HG02981 (cell line): ENCODE measurements around the gene PARVB.

Source experiments
- ATAC-seq: cut with Tn5 transposase; IDR thresholded peaks from one replicate; pipeline ENCODE4 v1.9.1; 2021; ENCODE audit warnings: mild to moderate bottlenecking, moderate library complexity; ENCODE audit not compliant: unreplicated experiment

The PARVB gene

DNA sequence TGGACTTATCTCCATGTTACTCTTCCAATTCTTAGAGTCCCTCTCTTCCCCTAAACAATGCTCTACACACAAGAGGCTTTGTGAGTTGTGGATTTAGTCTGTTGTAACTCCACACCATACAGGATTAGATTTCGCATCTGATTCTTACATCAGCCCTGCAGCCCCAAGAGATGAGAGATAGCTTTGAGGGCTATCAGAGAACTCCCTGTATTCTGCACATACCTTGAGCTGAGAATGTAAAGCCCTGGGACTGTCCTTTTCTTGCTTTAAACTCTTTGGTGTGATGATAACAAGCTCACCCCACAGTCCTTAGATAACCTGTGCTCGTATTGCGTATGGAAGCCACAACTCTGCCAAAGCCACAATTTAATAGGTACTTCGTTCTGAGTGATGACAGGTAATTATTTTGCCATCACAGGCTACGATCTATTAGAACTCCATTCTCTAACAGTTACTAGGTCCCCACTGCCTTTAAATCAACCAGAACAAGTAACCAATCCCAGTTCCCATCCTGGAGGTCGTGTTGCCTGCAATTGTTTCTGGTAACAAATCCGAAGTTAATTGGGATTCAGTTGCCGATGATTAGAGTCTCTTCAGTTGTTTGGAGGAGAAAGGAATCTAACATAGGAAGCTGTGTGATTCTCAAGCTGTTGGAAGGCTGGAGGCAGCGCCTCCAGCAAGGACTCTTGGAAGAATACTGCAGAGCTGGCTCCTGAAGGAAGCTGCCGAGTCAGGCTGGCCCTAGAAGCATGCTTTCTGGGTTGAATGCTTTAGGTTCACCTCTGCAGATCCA lies 155.3 kb downstream of the PARVB start:
- ATAC-seq = no peak

DNA sequence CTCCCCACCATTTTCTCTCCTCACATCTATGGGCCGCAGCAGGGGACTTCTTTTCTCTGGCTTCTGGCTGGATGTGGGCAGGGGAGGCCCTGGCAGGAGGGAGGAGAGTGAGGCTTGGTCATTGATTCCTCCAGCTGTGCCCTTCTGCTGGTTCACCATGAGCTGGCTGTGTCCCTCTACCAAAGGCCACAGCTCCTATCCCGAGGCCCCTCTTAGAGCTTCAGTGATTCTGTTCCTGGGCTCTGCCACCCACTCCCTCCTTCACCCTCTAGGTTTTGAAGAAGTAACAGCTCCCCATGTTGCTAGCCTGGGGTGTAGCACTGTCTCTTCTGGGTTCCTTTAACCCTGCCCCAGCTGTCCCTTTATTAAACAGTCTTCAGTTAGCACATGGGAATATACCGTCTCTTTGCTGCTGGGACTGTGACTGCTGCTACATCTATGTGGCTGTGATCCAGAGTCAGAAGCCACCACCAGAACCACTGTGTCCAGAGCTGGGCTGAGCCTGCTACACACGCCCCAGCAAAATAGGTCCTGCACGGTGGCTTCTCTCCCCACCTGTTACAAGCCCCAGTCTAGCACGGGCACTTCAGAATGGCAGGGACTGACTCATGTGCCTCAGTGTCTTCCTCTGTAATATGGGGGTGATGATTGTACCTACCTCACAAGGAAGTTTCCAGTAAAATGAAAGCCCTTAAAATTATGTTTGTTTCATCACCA lies 156.0 kb downstream of the PARVB start:
- no peak for ATAC-seq

DNA sequence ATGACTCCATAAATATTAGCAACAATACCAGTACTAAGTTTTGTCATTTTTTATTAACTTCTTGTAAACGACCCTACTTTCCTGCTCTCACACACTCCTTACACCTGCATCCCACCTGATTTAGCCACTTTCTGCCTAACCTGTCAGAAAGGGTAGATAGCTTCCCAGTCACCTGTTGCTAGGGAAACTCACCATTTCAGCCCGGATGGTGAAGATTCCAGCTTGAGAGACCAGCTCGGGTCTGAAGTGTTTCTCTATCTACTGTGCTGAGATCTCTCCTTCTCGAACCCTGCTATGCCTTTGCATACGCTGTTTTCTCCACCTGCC lies 156.6 kb downstream of the PARVB start, which contains the start of gene PARVG:
Gene PARVG, plus strand, starts transcription at position 220 of the 327 bp plus-strand sequence. CDS start 2,405 bp downstream, outside the sequence.
- ATAC-seq = no peak

DNA sequence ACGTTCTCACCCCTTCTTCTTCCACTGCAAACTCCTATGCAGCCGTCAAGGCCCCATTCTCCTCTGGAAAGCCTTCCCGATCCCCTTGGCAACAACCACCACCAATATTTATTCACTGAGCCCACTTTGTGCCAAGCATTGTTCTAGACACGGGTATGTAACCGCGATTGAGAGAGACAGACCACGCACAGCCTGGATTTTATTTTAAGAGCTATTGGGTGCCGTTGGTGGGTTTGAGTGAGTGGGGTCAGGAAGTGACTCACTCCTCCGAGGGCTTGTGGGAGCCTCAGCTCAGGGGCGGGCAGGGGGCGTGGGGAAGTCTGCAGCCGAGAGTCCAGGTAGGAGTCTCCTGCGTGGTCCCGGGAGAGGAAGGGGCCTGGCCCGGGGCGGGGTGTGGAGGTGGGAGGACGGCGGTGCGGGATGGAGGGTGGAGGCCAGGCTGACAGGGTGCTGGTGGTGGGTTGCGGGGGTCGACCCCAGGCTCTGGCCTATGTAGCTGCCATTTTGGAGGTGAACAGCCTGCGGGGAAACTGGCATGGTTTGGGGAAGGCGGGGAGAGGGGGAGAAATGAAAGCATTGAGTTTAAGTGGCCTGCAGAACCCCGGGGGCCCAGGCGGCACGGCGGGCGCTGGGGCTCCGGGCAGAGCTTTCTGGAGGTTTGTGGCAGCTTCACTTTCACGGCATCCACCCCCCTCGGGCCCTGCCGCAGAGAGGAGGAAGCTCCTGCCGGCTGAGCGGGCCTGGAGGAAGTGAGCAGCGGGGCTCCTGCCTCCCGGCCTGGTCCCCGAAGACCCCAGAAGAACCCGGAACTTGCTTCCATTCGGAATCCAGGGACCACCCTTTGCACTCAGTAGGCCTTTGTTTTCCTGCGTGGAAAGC lies 157.2 kb downstream of the PARVB start:
- no peak for ATAC-seq

DNA sequence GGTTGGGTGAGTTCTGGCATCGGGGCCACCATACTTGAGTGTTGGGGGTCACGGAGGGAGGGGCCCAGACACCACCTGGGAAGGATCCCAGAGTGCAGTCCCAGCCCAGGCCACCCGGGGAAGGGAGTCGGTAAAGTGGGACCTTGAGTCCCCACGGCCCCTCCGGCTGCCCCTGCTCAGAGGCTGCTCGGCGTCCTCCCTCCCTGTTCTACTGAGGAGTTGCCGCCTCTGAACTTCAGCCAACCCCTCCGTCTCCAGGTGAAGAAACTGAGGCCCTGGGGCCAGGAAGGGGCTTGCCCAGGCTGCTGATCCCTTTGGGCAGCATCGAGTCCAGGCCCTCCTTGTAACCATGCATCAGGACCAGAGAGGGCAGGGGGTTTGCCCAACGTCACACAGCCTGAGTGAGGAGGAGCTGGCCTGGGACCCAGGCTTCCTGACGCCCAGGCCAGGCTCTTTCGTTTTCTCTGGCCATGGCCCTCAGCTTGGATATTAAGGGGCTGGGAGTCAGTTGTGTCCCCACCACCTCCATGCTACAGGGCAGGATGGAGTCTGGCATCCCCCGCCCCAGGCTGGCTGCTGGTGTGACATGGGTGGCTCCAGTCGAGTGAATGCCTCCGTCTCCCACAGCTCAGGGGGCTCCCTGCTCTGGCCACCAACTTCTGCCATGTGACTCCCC lies 157.9 kb downstream of the PARVB start:
- ATAC-seq = no peak

DNA sequence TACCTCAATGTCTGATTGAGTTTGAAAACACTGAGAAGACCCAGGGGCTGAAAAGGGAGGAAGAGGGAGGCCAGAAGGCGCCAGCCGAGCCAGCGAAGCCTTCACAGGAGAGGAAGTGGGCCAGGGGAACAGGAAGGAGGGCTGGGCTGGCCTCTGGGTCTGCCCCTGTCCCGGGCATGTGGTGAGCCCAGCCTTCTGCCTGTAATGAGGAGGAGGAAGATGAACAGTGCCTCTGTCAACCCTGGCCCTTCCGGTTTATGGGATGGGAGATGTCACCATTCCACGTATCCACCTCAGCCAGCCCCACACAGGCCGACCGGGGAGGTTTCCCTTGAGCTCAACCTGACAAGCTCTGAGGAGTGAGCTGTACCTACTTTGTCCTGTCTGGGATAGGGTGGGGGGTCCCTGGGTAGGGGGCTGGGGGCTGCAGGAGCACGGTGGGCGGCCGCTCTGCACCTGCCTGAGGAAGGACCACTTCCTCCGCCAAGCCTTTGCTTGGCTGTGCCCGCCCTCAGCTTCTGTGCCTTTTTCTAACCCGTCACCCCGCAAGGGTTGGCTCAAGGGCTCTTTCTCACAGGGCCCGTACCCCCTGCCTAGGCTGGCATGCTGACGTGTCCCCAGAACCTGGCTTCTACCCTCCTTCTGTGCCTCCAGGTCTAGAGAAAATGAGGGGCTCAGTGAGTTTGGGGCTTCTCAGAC lies 158.6 kb downstream of the PARVB start:
- ATAC-seq = no peak

DNA sequence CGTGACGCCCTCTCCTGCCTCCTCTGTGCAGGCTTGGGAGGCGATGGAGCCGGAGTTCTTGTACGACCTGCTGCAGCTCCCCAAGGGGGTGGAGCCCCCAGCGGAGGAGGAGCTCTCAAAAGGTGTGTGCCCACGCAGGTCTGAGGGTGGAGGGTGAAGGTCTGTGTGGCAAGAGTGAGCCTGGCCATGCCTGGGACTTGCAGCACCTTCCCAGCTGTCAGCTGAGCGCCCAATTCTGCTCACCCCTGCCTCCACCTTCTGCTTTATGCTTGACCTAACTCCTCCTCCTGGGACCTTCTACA lies 159.1 kb downstream of the PARVB start:
- ATAC-seq = no peak

DNA sequence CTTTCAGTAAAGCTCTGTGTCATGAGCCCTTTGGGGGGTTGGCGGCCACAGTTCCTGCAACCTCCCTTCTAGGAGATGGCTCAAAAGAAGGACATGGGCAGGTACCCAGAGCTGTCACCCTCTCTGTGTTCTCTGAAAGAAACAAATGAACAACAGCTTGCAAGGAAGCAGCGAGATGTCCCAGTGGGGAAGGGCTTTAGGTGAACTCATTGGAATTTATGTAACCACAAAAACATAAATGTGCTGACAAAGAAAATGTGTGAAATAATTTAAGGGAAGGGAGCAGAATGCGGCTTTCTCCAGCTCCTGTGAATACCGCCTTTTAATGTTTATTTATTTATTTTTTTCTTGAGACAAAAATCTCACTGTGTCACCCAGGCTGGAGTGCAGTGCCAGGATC lies 159.9 kb downstream of the PARVB start:
- no peak for ATAC-seq

DNA sequence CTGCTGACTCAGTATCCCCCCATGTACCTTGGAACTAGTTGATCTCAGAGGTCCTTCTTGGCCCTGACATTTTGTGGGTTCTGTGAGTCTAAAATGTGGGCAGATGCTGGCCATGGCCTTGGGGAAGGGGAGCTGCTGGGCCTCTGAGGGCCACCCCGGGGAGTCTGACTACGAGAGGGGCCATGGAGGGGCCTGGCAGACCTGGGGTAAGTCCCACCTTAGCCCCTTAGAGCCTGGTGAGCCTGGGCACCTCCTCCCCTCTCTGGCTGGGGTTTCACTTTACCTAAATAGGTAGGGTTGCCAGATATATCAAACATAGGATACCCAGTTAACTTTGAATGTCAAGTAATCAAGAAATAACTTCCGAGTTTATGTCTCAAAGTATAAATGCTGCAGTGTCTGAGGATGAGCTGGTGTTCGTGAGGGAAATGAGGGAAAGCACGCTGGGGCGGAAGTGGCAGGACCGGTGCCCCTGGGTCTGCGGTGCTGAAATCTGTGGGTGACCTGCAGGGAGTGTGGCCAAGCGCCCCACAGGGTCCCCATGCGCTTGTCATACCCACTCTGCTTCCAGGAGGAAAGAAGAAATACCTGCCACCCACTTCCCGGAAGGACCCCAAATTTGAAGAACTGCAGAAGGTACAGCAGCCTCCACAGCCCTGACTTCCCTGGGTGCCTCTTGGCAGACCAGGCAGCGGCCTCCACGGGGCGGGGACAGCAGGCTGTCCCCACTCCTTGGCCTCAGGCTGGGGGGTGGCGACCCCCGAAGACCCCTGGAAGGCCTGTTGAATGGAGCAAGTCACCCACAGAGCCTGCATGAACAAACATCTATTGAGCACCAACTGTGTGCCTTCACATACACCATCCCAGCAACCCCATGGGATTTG lies 161.4 kb downstream of the PARVB start:
- ATAC-seq = no peak

DNA sequence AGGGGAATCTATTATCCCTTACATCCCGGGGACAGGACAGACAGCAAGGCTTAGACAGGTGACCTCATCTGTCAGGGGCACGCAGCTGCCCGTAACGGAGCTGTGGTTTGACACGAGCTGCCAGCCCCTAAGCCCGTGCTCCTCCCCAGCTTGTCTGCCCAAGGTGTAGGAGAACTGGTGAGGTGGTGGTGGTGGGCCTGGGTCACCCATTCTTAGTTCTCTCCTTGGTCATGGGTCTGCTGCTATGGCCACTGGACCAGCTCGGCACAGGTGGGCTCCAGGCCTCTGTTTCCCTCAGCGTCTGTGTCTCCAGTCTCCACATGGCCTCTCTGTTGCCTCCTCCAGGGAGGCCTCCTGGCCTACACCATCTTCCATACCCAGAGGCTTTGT lies 162.0 kb downstream of the PARVB start:
- no peak for ATAC-seq

DNA sequence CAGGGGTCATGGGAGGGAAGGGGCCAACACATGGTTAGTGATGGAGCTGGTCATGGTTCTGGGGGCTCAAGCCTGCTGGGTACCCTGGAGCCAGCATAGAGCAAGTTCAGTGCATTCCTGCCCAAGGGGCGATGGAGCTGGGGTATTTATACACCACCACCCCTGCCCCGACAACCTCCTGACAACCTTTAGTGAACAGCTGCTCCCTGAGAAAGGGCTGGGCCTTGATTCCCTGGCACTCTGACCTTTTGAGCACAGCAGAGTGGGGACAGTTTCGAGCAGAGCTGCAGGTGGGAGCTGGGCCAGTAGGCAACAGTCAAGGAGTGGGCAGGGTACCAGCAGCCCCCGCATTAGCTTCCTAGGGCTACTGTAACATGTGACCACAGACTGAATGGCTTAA lies 162.6 kb downstream of the PARVB start:
- ATAC-seq = no peak

DNA sequence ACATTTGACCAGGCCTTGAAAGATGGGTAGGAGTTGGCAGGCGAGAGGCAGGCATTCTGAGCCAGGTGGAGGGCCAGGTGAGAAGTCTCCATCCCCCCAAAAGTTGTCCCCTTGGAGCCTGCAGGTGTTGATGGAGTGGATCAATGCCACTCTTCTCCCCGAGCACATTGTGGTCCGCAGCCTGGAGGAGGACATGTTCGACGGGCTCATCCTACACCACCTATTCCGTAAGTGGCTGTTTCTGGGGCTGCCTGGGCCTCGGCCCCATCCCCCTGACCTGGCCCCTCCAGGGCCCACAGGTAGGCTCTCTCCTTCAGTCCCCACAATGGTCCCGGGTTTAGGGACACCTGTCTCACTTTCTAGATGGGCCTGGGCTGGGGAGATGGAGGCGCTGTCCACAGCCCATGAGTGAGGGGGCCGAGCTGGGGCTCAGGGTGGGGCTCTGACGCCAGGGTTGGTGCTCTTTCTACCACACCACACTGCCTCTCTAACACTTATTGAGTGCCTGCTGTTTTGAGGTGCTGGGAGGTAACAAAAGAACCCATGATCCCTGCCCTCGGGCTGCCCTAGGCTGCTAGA lies 163.6 kb downstream of the PARVB start:
- ATAC-seq = no peak

DNA sequence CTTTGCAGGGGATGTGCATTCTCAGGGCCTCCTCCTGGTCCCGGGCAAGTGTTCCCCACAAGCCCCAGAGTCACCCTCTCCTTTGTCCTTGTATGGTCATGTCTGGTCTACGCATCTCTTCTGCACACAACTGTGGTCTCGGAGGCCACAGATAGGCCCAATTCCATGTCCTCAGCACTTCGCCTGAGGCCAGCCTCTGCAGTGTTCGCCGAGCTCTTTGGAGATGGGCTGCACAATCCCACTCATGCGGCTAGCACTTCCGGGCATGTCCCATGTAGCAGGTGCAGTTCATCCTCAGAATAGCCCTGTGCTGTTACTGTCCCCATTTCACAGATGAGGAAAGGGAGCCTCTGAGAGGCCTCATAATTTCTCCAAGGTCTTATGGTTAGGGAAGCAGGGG lies 164.2 kb downstream of the PARVB start:
- ATAC-seq = no peak

DNA sequence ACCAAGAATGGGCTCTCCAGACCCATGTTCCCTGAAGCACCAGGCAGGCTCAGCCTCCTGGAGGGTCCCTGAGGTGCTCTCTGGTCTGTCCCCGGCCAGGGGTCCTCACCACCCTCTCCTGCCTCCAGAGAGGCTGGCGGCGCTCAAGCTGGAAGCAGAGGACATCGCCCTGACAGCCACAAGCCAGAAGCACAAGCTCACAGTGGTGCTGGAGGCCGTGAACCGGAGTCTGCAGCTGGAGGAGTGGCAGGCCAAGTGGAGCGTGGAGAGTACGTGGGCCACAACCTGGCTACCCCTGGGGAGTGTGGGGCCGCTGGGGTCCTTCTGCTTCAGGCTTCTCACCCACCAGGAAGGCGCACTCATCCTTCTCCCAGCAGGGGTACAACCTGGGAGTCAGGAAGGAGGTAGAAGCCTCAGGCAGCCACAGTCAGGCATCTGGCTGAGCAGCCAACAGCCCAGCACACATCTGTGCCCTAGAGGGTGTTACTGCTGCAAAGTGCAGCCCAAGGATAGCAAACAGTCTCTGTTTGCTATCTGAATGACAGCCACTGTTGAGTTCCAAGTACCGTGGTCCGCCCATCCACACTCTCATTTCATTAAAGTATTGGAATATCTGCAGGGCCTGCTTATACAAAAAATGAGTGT lies 165.0 kb downstream of the PARVB start:
- no peak for ATAC-seq

DNA sequence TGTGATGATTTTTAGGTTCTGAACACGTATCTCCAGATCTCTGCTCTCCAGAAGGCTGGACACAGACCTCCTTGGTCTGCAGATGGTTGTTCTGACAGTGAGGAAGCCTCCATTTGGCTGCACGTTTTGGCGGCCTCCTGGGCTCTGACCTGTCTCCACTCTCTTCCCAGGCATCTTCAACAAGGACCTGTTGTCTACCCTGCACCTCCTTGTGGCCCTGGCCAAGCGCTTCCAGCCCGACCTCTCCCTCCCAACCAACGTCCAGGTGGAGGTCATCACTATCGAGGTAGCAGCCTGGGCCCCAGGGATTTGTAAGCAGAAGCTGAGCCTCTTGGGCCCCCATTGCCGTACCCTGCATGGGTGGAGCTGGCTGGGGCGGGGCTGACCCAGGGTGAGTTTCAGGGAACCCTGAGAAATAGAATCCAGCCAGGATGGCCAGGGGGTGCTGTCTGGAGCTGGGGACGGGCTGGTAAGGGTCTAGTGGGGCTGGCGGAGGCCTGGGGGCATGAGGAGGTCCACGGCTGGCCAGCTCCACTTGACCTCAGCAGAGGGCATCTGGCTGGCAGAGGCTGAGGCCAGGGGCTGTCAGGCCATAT lies 166.4 kb downstream of the PARVB start:
- no peak for ATAC-seq

DNA sequence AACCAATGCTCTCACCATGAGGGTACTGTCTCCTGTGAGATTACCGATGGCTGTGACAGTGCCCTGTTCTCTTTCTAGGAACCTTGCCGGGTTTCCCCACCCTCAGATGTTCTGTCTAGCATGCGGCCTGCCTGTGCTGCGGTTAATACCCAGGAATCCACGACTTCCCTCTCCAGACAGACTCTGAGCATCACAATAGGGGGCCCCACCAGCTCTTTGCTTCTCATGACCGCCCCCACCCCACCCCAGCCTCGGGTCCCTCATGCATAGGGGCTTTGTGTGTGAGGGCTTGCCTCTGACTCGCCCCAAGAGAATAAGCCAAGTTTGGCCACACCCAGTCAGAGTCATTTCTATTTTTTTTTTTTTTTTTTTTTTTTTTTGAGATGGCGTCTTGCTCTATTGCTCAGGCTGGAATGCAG lies 166.9 kb downstream of the PARVB start:
- no peak for ATAC-seq

DNA sequence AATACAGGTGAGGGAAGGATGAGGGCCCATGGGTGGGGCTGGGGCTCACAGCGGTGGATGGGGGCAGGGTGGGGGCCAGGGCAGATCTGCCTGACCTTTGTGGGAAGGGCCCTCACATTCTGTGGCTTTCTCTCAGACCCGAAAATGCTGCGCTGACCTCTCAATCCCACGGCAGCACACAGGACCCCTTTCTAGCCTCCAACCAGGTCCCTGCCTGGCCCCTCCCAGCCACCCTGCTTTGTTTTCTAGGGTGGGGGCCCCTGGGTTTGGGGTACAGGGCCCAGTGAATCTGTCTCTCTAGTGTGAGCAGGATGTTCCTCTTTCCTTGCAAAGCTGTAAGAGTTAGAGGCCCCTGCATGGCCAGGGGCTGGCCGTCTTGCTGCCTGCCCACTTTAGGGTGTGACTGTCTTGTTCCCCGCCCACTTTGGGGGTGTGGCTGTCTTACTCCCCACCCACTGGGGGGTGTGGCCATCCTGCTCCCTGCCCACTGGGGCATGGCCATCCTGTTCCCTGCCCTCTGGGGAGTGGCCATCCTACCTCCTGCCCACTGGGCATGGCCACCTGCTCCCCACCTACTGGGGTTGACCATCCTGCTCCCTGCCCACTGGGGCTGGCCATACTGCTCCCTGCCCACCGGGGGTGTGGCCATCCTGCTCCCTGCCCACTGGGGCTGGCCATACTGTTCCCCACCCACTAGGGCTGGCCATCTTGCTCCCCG lies 168.2 kb downstream of the PARVB start:
- no peak for ATAC-seq
